Liver (tissue), 9 donors: ENCODE results near the gene DBT. TPM values are rescaled to one million over a fixed set of nuclear protein-coding genes. Genes with fewer than 3 reads are reported as not detected.
A peak's percentile ranks its signal among the peaks of the same experiment; 100 is the strongest.

Experiments used
- DNase-seq: peaks from one replicate; pipeline ENCODE4 v3.0.0-alpha.2; 2017; ENCODE audit warnings: low spot score
- H3K27ac ChIP-seq, 2 donors: one replicate each; pipeline ENCODE4 v1.7.0; 2013; ENCODE audit warnings: inconsistent platforms in 2 of 2, low read length in 2 of 2, control low read depth in 1 of 2, low read depth in 1 of 2, mild to moderate bottlenecking in 1 of 2
- H3K27me3 ChIP-seq, 4 donors: one replicate each; pipeline versions ENCODE4 v1.6.1 to v1.7.0; 2013; ENCODE audit warnings: low read length in 3 of 4, inconsistent platforms in 1 of 4, mild to moderate bottlenecking in 1 of 4, moderate library complexity in 1 of 4; ENCODE audit not compliant: control insufficient read depth in 4 of 4, insufficient read depth in 4 of 4
- H3K36me3 ChIP-seq, 4 donors: one replicate each; pipeline versions ENCODE4 v1.6.1 to v1.7.0; 2013; ENCODE audit warnings: low read length in 3 of 4, mild to moderate bottlenecking in 3 of 4, low read depth in 1 of 4, moderate library complexity in 1 of 4; ENCODE audit not compliant: control insufficient read depth in 4 of 4, insufficient read depth in 3 of 4
- H3K4me1 ChIP-seq, 4 donors: one replicate each; pipeline versions ENCODE4 v1.6.1 to v1.7.0; 2013; ENCODE audit warnings: low read length in 3 of 4, mild to moderate bottlenecking in 3 of 4, moderate library complexity in 1 of 4; ENCODE audit not compliant: control insufficient read depth in 4 of 4, insufficient read depth in 4 of 4
- H3K4me3 ChIP-seq, 3 donors: one replicate each; pipeline versions ENCODE4 v1.6.1 to v1.7.0; 2013; ENCODE audit warnings: low read length in 3 of 3, control low read depth in 1 of 3, low read depth in 1 of 3, mild to moderate bottlenecking in 1 of 3
- H3K9ac ChIP-seq, 2 donors: one replicate each; pipeline ENCODE4 v1.7.0; 2013; ENCODE audit warnings: low read length in 2 of 2, mild to moderate bottlenecking in 2 of 2, moderate library complexity in 2 of 2, control low read depth in 1 of 2, low read depth in 1 of 2
- H3K9me3 ChIP-seq, 4 donors: one replicate each; pipeline versions ENCODE4 v1.6.1 to v1.7.0; 2013; ENCODE audit warnings: low read length in 3 of 4; ENCODE audit not compliant: control insufficient read depth in 4 of 4
- EGR1 ChIP-seq, 2 donors: IDR thresholded peaks; 2 replicates each; pipeline ENCODE4 v1.6.1; 2016 to 2018; ENCODE audit warnings: antibody characterized with exemption in 2 of 2, low read depth in 2 of 2
- FOXA1 ChIP-seq: IDR thresholded peaks from 2 replicates; pipeline ENCODE4 v1.6.1; 2016; ENCODE audit warnings: antibody characterized with exemption
- FOXA2 ChIP-seq: IDR thresholded peaks from 2 replicates; pipeline ENCODE4 v1.6.1; 2016; ENCODE audit warnings: antibody characterized with exemption
- GABPA ChIP-seq, 2 donors: IDR thresholded peaks in 1 of 2; conservative IDR thresholded peaks in 1 of 2; 2 replicates each; pipeline ENCODE4 v1.6.1; 2016; ENCODE audit warnings: antibody characterized with exemption in 2 of 2, mild to moderate bottlenecking in 1 of 2, moderate library complexity in 1 of 2
- HNF4A ChIP-seq, 2 donors: conservative IDR thresholded peaks; 2 replicates each; pipeline ENCODE4 v1.6.1; 2016; ENCODE audit warnings: antibody characterized with exemption in 2 of 2, mild to moderate bottlenecking in 2 of 2
- HNF4G ChIP-seq: IDR thresholded peaks from 2 replicates; pipeline ENCODE4 v1.6.1; 2016; ENCODE audit warnings: antibody characterized with exemption
- JUND ChIP-seq, 2 donors: IDR thresholded peaks; 2 replicates each; pipeline ENCODE4 v1.6.1; 2016; ENCODE audit warnings: antibody characterized with exemption in 2 of 2
- NR2F2 ChIP-seq: IDR thresholded peaks from 2 replicates; pipeline ENCODE4 v1.6.1; 2016; ENCODE audit warnings: antibody characterized with exemption
- RAD21 ChIP-seq, 2 donors: IDR thresholded peaks; 2 replicates each; pipeline ENCODE4 v1.6.1; 2016; ENCODE audit warnings: antibody characterized with exemption in 2 of 2, mild to moderate bottlenecking in 2 of 2
- RXRA ChIP-seq, 2 donors: IDR thresholded peaks; 2 replicates each; pipeline ENCODE4 v1.6.1; 2017 to 2018; ENCODE audit warnings: antibody characterized with exemption in 2 of 2, mild to moderate bottlenecking in 1 of 2
- SP1 ChIP-seq: IDR thresholded peaks from 2 replicates; pipeline ENCODE4 v1.6.1; 2018; ENCODE audit warnings: antibody characterized with exemption, mild to moderate bottlenecking
- TAF1 ChIP-seq: conservative IDR thresholded peaks from 2 replicates; pipeline ENCODE4 v1.6.1; 2016; ENCODE audit warnings: antibody characterized with exemption, mild to moderate bottlenecking
- WGBS: extraction: QIAGEN DNeasy Blood & Tissue Kit; methylation state at CpG from one replicate; pipeline ENCODE4 v1.1.7; 2013; 5-methylcytosine and 5-hydroxymethylcytosine counted together
- polyA plus RNA-seq, 2 donors: library from polyadenylated mRNA; stranded (reverse) in 1 of 2; unstranded in 1 of 2; fragments of 200-250 nt in 1 of 2; fragments of >200 nt in 1 of 2; fragmentation: Nextera tagmentation in 1 of 2; extraction: Ambion mirVana in 1 of 2; gene quantifications; one replicate each; pipeline versions ENCODE4 v1.2.1 to v1.2.3, GENCODE V29; 2013 to 2015
- total RNA-seq, 2 donors: library from RNA; depleted of rRNA; stranded (reverse); fragments of >200 nt; gene quantifications; one replicate each; pipeline ENCODE4 v1.2.3, GENCODE V29; 2014
- TF ChIP-seq, protein P1 (sequence below): fragments of 150-350 bp; IDR thresholded peaks from 2 replicates; pipeline ENCODE4 v1.5.1; 2017; ENCODE audit warnings: improper control_type of control experiment, low read depth, low read length; ENCODE audit not compliant: missing input control
- TF ChIP-seq, protein P2 (sequence below): IDR thresholded peaks from 2 replicates; pipeline ENCODE4 v1.6.1; 2016; ENCODE audit warnings: antibody characterized with exemption
- TF ChIP-seq, protein P3 (sequence below): IDR thresholded peaks from 2 replicates; pipeline ENCODE4 v1.6.1; 2016; ENCODE audit warnings: antibody characterized with exemption
- TF ChIP-seq, protein P4 (sequence below): IDR thresholded peaks from 2 replicates; pipeline ENCODE4 v1.6.1; 2016; ENCODE audit warnings: antibody characterized with exemption
- TF ChIP-seq, protein P5 (sequence below): IDR thresholded peaks from 2 replicates; pipeline ENCODE4 v1.6.1; 2016; ENCODE audit warnings: antibody characterized with exemption, mild to moderate bottlenecking
- donor health status: healthy.
- donor health status: healthy.
- donor health status: healthy.
- donor health status: healthy.
- donor health status: healthy.

DBT gene
- total and polyA plus RNA-seq, 4 donors: 7.7 to 10.7 (median 9.1) TPM

DNA sequence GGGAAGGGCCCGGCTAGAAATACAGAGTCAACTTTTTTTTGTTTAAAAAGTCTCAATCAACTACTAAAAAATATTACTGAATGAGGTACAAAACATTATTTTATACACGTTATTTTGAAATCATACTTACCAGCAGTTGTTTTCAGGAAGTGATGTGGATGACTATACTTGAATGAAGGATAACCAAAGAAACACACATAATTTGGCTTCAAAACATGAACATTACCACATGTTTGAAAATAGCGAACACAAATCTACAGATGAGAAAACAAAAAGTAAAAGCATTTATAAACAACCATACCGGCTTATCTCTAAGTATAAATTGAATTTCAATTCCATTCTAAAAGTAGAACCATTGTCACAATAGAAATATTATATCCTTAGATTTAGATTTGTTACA, 9.0 kb downstream of the DBT start:
- Histone ChIP-seq H3K36me3 (peaks cover 1 to 18% (median 12%) of the 10 kb centered on the region in 4 donors), H3K27ac (no peak overlapping the region), H3K9ac (no peak overlapping the region), H3K4me1 (peaks cover 0 to 2% (median 0%) of the 10 kb centered on the region in 4 donors), H3K9me3 (no peaks in the 10 kb centered on the region), H3K4me3 (no peak overlapping the region), H3K27me3 (no peaks in the 10 kb centered on the region)
- TF ChIP-seq, protein P1, sequence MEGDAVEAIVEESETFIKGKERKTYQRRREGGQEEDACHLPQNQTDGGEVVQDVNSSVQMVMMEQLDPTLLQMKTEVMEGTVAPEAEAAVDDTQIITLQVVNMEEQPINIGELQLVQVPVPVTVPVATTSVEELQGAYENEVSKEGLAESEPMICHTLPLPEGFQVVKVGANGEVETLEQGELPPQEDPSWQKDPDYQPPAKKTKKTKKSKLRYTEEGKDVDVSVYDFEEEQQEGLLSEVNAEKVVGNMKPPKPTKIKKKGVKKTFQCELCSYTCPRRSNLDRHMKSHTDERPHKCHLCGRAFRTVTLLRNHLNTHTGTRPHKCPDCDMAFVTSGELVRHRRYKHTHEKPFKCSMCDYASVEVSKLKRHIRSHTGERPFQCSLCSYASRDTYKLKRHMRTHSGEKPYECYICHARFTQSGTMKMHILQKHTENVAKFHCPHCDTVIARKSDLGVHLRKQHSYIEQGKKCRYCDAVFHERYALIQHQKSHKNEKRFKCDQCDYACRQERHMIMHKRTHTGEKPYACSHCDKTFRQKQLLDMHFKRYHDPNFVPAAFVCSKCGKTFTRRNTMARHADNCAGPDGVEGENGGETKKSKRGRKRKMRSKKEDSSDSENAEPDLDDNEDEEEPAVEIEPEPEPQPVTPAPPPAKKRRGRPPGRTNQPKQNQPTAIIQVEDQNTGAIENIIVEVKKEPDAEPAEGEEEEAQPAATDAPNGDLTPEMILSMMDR: no peak
- TF ChIP-seq RAD21 (IDR thresholded peaks at IDR 0.05) (no peak), NR2F2 (no peak), HNF4A (conservative IDR thresholded peaks at IDR 0.05) (no peak), FOXA1 (no peak), TAF1 (no peak), HNF4G (no peak), JUND (IDR thresholded peaks at IDR 0.05) (no peak), SP1 (no peak), GABPA (IDR thresholded peaks at IDR 0.05 in 1 of 2, conservative IDR thresholded peaks at IDR 0.05 in 1 of 2) (no peak), EGR1 (IDR thresholded peaks at IDR 0.05; ENCODE audit: low read depth in 2 of 2) (no peak), FOXA2 (no peak), RXRA (IDR thresholded peaks at IDR 0.05) (no peak)
- TF ChIP-seq, protein P2, sequence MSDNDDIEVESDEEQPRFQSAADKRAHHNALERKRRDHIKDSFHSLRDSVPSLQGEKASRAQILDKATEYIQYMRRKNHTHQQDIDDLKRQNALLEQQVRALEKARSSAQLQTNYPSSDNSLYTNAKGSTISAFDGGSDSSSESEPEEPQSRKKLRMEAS: no peak
- TF ChIP-seq, protein P3, sequence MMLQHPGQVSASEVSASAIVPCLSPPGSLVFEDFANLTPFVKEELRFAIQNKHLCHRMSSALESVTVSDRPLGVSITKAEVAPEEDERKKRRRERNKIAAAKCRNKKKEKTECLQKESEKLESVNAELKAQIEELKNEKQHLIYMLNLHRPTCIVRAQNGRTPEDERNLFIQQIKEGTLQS: no peak
- TF ChIP-seq, protein P4, sequence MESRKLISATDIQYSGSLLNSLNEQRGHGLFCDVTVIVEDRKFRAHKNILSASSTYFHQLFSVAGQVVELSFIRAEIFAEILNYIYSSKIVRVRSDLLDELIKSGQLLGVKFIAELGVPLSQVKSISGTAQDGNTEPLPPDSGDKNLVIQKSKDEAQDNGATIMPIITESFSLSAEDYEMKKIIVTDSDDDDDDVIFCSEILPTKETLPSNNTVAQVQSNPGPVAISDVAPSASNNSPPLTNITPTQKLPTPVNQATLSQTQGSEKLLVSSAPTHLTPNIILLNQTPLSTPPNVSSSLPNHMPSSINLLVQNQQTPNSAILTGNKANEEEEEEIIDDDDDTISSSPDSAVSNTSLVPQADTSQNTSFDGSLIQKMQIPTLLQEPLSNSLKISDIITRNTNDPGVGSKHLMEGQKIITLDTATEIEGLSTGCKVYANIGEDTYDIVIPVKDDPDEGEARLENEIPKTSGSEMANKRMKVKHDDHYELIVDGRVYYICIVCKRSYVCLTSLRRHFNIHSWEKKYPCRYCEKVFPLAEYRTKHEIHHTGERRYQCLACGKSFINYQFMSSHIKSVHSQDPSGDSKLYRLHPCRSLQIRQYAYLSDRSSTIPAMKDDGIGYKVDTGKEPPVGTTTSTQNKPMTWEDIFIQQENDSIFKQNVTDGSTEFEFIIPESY: no peak
- TF ChIP-seq, protein P5, sequence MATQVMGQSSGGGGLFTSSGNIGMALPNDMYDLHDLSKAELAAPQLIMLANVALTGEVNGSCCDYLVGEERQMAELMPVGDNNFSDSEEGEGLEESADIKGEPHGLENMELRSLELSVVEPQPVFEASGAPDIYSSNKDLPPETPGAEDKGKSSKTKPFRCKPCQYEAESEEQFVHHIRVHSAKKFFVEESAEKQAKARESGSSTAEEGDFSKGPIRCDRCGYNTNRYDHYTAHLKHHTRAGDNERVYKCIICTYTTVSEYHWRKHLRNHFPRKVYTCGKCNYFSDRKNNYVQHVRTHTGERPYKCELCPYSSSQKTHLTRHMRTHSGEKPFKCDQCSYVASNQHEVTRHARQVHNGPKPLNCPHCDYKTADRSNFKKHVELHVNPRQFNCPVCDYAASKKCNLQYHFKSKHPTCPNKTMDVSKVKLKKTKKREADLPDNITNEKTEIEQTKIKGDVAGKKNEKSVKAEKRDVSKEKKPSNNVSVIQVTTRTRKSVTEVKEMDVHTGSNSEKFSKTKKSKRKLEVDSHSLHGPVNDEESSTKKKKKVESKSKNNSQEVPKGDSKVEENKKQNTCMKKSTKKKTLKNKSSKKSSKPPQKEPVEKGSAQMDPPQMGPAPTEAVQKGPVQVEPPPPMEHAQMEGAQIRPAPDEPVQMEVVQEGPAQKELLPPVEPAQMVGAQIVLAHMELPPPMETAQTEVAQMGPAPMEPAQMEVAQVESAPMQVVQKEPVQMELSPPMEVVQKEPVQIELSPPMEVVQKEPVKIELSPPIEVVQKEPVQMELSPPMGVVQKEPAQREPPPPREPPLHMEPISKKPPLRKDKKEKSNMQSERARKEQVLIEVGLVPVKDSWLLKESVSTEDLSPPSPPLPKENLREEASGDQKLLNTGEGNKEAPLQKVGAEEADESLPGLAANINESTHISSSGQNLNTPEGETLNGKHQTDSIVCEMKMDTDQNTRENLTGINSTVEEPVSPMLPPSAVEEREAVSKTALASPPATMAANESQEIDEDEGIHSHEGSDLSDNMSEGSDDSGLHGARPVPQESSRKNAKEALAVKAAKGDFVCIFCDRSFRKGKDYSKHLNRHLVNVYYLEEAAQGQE: no peak
- whole genome bisulfite sequencing: 89% methylated on average over 4 of the region's 4 CpGs
- DNase-seq: no peak

DNA sequence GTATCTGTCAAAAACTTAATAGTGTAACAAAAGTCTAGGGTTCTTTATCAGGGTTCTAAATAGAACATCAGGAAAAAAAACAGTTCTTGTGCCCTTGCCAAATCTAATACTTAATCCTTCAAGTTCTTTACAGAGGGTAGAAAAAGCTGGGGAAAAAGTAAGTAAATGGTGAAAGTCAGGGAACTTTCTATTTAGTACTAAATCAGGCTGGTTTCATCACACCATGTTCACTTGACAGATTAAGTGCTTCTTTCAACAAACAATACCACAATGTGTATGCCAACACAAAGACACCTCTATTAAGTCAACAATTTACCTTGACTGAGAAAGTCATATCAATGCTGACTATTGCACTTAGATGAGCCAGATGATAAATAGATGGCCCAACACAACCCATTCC, 9.7 kb downstream of the DBT start:
- H3K9me3 ChIP-seq: no peaks in the 10 kb centered on the region
- H3K4me1 ChIP-seq: peaks cover 0 to 2% (median 0%) of the 10 kb centered on the region in 4 donors
- TF ChIP-seq HNF4A (conservative IDR thresholded peaks at IDR 0.05): peak in 1 of 2 donors; percentile 5
- TF ChIP-seq RAD21 (IDR thresholded peaks at IDR 0.05): no peak
- TF ChIP-seq RXRA (IDR thresholded peaks at IDR 0.05): peak in 1 of 2 donors; percentile 18
- peaks cover 1 to 20% (median 12%) of the 10 kb centered on the region in 4 donors for H3K36me3 ChIP-seq
- H3K4me3 ChIP-seq: no peak overlapping the region
- no peak overlapping the region for H3K9ac ChIP-seq
- no peak for DNase-seq
- H3K27ac ChIP-seq: no peak overlapping the region
- H3K27me3 ChIP-seq: no peaks in the 10 kb centered on the region
